C4-2B (cell line): ENCODE data around the gene RIMBP2.

Experiments
- CTCF ChIP-seq: fragments of 450-650 bp; conservative IDR thresholded peaks from 2 replicates; pipeline ENCODE4 v1.5.1; 2017; ENCODE audit warnings: mild to moderate bottlenecking
- ZFX ChIP-seq: fragments of 450-650 bp; IDR thresholded peaks from 2 replicates; pipeline ENCODE4 v1.6.1; 2017

GRCh38 chr12:130602251-130602650 lies 113.8 kb downstream of the RIMBP2 start:
- TF ChIP-seq CTCF (no peak), ZFX (no peak)
